Head of caudate nucleus (tissue), 42 donors: ENCODE data around the gene UQCC2.

Experiments
- DNase-seq, 42 donors: peaks; one replicate each; pipeline versions ENCODE4 v3.0.0 to v3.0.0-alpha.2; 2020 to 2021; ENCODE audit warnings: mixed read lengths in 7 of 42
- intact Hi-C: fragments of 100-400 bp; cut with DNase I; formaldehyde crosslinking; loops from one replicate; pipeline ENCODE4 v1.15.0; 2022

The UQCC2 gene

GRCh38 chr6:33728438-33728837, 16.9 kb upstream of the UQCC2 start:
- intact Hi-C loops = no loop called here
- DNase-seq = no peak

- intact Hi-C loops = no loop called here
- DNase-seq = peak in 1 of 42 donors; percentile 17
Measured at GRCh38 chr6:33727932-33728331, 16.4 kb upstream of the UQCC2 start.

GRCh38 chr6:33727126-33727525, 15.6 kb upstream of the UQCC2 start:
- intact Hi-C loops = no loop called here
- no peak for DNase-seq

DNA sequence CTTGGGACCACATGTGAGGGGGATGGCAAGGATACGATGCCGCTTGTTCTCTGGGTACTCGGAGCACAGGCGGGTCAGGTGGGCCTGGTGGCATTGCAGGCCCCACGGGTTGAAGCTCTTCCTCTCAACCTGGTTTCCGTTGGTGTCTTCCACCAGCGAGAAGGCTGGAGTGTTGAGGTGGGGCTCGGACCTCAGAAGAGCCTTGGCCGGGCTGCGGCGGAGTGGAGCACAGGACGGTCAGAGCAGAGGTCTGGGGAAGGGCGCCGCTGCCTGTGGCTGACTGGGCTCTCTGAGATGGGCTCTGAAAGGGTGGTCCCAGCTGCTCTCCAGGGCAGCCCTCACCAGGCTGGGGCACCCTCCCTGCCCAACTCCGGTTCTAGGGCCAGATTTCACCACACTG, 15.2 kb upstream of the UQCC2 start:
- intact Hi-C loops = no loop called here
- no peak for DNase-seq

DNA sequence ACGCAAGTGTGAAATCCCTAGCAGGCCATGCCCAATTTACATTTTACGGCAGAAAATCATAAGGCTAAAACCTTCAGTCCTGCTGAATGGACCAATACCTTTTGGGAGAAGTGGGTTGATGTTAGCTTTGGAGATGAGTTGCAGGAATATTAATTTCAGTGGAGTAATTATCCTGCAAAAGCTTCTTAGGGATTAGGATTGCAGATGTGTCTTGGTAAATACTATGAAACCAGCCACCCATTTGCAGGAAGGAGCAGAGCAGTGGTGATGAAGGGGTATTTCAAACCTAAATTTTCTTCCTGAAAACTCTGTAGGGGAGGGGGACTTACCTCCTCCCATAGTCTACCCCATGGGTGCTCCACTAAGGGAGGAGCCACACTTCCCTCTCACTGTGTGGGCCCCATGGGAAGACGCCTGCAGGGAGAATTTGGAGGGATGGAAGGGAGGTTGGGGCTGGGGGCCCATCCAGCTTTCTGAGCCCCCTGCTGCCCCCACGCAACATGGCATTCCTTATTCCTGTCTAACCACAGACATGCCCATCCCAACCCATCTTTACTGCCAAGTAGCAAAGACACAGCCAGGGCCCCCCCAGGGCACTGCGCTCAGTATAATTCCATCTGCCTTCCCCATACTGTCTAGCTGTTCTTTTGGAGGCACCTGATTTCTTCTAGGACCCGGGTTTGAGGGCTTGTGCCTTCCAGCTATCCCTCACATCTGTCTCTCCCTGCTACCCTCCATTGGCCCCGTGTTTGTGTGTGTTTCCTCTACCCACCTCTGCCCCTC, 14.6 kb upstream of the UQCC2 start:
- no peak for DNase-seq
- intact Hi-C loops = no loop called here

DNA sequence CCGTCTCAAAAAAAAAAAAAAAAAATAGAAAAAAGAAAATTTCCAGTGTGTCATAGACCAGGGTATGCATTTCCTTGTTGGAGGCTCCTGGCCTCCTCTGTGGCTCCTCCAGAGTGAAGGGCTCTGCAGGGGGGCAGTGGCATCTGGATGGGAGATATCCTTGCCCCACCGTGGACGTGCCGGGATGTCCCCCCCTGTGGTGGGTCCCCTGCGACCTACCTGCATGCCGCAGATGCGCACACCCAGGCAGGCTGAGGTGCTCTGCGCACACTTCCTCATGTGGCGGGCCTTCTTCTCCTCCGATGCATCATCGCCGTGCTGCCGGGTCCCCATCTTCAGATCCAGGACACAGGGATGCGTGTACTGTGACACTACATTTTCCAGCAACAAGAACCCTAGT, 13.7 kb upstream of the UQCC2 start:
- intact Hi-C loops = no loop called here

DNA sequence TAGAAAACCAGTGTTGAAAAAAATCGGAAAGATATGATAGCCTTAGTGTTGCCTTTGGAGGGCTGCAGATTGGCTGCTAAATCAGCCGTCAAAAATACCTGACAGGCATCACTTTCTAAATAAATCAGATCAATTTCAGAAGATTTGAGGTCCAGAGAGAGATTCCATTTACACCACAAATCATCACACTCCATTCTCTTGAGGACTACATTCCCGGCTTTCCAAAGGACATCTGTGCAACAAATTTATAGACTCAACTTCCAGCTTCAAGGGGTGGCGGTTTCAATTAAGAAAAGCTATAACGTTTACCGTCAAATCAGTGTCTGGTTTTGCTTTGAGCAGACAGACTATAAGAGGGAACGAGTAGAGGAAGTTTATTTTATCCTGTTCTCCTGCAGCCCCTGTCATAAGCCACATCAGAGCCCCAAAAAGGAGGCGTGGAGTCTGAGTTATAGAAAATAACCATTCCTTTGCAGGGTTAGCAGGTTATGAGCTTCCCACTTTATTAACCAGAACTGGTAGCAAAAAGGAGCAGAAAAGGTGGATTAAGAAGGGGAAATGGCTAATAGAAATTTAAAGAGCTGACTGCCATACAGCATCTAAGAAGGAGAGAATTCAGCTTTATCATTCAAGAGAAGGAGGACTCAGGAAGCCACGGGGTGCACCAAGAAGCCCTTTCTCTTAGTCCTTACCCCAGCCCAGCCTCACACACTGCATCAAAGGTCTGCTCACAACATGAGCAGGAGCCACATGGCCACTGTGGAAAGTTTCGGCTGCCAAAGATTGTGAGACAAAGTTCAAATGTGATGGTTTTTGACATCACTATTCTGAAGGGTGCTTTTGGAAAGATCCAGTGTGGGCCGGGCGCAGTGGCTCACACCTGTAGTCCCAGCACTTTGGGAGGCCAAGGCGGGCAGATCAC, 12.9 kb upstream of the UQCC2 start:
- DNase-seq = no peak
- intact Hi-C loops = no loop called here

More for the DNA sequence above, 13.7 kb upstream of the UQCC2 start:
- no peak for DNase-seq

DNA sequence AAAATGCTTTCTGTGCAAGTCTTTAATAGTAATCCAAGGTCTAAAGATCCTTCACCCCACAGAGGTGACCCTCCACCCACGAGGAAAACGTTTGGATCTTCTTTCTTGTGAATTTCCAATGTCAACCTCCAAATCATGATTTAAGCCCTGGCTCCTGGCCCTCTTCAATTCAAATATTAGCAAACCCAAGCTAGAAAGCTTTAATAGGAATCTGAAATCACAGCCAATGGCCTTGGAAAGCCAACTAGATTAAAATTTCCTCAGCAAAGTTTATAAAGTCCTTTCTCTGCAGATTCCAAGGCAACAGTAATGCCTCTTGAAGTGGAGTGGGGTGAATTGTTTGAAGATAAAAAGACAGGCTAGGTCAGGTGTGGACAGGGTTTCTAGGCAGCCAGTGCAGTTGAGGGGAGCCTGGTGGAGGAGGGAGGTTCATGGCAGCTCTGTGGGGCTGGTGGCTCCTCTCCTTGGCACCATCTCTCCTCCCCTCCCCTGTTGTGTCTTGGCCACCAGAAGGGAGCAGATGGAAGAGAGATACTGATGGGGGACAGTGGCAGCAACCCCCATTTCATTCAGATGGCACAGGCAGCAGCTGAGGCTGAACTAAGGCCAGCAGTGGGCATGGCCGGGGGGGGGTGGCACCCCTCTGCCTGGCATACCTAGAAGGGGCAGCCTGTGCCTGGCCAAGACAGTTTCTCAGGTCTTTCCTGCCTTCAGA, 12.0 kb upstream of the UQCC2 start:
- DNase-seq = peak in 1 of 42 donors; percentile 3
- intact Hi-C loops = no loop called here

DNA sequence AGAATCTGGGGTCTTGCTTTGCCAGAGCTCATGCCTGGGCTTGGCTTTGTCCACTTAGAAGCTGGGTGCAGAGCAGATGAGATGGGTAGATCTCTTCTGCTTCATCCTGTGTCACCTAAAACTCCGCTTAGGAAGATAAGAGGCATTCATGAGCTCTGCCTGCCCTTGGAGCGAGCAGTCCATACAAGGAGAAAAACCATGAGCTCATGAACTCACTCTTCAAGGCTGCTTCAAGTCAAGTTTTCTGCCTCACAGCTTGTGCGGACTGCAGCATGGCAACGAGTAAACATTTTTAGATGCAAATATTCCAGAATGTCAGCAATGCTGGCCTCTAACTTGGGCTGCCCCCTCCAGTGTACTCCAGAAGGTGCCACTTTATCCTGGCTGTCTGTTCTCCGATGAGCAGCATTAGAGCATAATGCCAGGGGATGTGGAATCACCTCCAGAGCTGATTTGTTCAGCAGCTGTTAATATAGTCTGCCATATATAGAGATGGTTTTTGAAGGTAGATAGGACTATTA, 10.7 kb upstream of the UQCC2 start:
- intact Hi-C loops = no loop called here
- no peak for DNase-seq

GRCh38 chr6:33721508-33721907, 10.0 kb upstream of the UQCC2 start:
- no peak for DNase-seq
- intact Hi-C loops = no loop called here

DNA sequence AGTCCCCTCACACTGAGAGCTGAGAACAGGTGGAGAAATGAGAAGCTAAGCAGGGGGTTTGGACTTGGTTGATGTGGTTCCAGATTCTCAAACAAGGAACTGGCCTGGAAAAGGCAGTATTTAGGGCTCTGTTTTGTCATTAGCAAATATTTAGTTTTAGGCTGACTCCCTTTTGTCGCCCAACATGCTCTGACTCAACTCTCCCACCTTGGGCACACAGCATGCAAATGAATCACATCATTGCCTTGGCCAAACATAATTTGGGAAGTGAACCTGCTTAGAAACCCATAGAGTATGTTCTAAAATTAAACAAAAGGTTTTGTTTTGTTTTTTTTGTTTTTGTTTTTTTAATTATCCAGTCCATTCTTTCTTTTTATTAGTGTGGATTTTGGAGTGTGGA, 9.5 kb upstream of the UQCC2 start:
- intact Hi-C loops = no loop called here

DNA sequence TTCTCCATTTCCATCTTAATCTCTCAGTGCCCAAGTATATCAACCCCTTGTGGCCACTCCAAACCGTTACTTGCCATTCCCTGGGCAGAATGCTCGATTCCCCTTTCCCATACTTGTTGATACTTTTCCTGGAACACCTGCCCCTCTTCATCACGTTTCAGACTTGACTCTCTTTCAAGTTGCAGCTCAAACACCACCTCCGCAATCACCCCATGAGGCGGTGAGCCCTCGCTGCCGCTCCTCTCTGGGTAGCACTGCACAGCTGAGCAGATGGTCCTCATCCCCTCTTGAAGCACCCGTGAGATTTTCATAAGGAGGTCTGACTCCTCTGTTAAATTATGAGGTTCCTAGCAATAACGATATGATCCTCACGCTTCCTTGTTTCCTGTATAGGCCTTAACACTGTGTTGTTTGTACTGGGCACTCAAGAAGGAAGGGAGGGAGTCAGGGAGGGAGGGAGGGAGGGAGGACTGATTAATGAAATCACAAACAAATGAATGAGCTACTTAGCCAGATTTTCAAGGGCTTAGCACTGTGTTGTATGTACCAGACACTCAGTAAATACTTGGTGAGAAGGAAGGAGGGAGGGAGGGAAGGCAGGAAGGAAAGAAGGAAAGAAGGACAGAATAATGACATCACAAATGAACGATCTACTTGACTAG, 8.0 kb upstream of the UQCC2 start:
- no peak for DNase-seq

More for the DNA sequence above, 9.5 kb upstream of the UQCC2 start:
- DNase-seq = no peak

DNA sequence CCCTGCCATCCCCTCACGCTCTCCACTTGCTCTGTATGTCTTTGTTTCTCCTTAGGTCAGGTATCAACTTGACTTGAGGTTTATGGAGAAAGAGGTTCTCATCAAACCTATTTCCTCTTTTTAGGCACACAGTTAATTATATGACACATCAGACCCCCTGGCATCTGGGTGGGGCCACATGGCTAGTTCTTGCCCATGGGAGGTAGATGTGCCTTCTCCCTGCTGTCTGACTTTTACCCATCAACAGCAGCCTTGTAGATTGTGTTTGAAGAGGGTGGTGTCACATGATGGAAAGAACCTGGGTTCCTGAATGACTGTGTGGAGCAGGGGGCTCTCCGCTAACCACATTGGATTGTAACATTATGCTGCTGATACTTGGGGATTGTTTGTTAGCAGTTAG, 7.2 kb upstream of the UQCC2 start:
- intact Hi-C loops = loop anchor here (10.0 kb wide), 1 partner anchor 46 kb away; no protein-coding TSS in a partner anchor
- DNase-seq = no peak

More for the DNA sequence above, 8.0 kb upstream of the UQCC2 start:
- intact Hi-C loops = loop anchor here (10.0 kb wide), 1 partner anchor 45 kb away; no protein-coding TSS in a partner anchor

GRCh38 chr6:33717934-33718455, 6.5 kb upstream of the UQCC2 start:
- peak in 4 of 42 donors; percentile 18 to 57 (median 38) for DNase-seq
- intact Hi-C loops = loop anchor here (10.0 kb wide), 1 partner anchor 47 kb away; no protein-coding TSS in a partner anchor

DNA sequence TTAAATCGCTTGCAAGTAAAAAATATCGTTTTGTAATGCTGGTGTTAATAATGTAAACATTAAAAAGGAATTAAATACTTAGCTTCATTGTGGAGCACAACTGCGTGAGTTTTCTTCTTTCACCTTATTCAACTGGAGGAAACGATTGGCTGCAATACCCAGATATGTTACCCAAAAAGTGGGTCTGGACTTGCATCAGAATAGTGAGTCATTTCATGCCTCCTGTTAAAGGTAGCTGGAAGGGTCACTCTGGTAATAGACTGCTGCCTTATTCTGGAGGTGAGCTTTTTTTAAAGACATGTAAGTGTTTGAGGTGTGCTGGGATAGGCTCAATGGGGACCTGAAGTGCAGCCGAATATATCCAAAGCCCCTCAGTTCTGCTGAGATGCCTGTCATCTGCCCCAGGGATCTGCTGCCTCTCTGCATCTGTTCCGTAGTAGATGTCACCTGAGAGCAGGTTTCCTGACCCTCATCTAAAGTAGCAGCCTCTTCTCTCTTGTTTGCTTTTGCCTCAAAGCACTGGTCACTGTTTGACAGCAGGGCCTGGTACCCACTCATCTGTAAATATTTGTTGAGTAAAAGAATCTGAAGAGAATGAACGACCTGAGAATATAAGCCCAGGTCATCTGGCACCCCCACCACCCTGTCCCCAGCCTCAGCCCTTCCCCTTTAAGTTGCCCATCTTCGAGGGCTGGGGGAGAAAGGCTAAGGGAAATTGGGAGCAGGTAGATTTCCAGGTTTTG, 5.6 kb upstream of the UQCC2 start:
- intact Hi-C loops = loop anchor here (10.0 kb wide), 1 partner anchor 48 kb away; no protein-coding TSS in a partner anchor
- no peak for DNase-seq

DNA sequence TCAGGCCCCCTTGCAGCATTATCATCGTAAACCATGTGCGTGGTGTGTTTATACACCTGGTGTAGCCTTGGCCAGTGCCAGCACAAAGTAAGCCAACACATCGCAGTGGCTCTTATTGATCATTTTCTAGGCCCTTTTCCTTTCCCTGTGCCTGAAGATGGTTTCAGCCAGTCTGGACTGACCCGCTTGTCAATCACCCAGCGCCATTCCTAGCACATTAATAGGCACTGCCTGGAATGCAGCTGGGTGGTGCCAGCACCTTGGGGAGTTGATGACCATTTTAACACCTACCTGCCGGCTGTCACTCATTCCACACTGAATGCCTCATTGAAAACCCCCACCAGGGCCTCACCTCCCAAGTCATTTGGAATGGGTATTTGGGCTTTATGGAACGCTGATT, 4.9 kb upstream of the UQCC2 start:
- DNase-seq = no peak
- intact Hi-C loops = loop anchor here (10.0 kb wide), 1 partner anchor 48 kb away; no protein-coding TSS in a partner anchor

GRCh38 chr6:33714385-33715040, 3.0 kb upstream of the UQCC2 start:
- intact Hi-C loops = loop anchor here (10.0 kb wide), 1 partner anchor 50 kb away; no protein-coding TSS in a partner anchor

More at GRCh38 chr6:33714385-33715040, 3.0 kb upstream of the UQCC2 start:
- DNase-seq = no peak
